Smooth muscle cell (in vitro differentiated cells): Measurements from ENCODE around the gene AOAH. TPM values are rescaled to one million over a fixed set of nuclear protein-coding genes. Genes with fewer than 3 reads are reported as not detected.

Experiments used
- DNase-seq: peaks from one replicate; lab custom pipeline; 2025; ENCODE audit not compliant: unreplicated experiment; lab: John Stamatoyannopoulos, UW
- H2AFZ ChIP-seq: fragments of 200-600 bp; sonication (generic); 2 replicates; pipeline ENCODE4 v1.6.0; 2016; ENCODE audit warnings: antibody characterized with exemption, low read depth, mild to moderate bottlenecking
- H3F3A ChIP-seq: fragments of 200-600 bp; sonication (generic); 2 replicates; pipeline ENCODE4 v1.6.0; 2017; ENCODE audit warnings: antibody characterized with exemption, low read depth
- H3K27ac ChIP-seq: fragments of 200-600 bp; sonication (generic); 2 replicates; pipeline ENCODE4 v1.5.1; 2016; ENCODE audit warnings: low read depth, mild to moderate bottlenecking
- H3K27me3 ChIP-seq: fragments of 200-600 bp; sonication (generic); 2 replicates; pipeline ENCODE4 v1.6.1; 2016; ENCODE audit warnings: low read depth, mild to moderate bottlenecking
- H3K36me3 ChIP-seq: fragments of 200-600 bp; sonication (generic); 2 replicates; pipeline ENCODE4 v1.5.1; 2016; ENCODE audit warnings: low read depth
- H3K4me1 ChIP-seq: fragments of 200-600 bp; sonication (generic); 2 replicates; pipeline ENCODE4 v1.5.1; 2016; ENCODE audit warnings: low read depth
- H3K4me2 ChIP-seq: fragments of 200-600 bp; sonication (generic); 2 replicates; pipeline ENCODE4 v1.6.0; 2016; ENCODE audit warnings: mild to moderate bottlenecking
- H3K4me3 ChIP-seq: fragments of 200-600 bp; sonication (generic); 2 replicates; pipeline ENCODE4 v1.5.1; 2016; ENCODE audit warnings: mild to moderate bottlenecking
- H3K79me2 ChIP-seq: fragments of 200-600 bp; sonication (generic); 2 replicates; pipeline ENCODE4 v1.6.0; 2016; ENCODE audit warnings: low read depth, mild to moderate bottlenecking
- H3K9ac ChIP-seq: fragments of 200-600 bp; sonication (generic); 2 replicates; pipeline ENCODE4 v1.6.0; 2016; ENCODE audit warnings: low read depth
- H3K9me3 ChIP-seq: fragments of 200-600 bp; sonication (generic); replicated peaks from 2 replicates; pipeline ENCODE4 v1.5.1; 2016; ENCODE audit warnings: low read depth
- H4K20me1 ChIP-seq: fragments of 200-600 bp; sonication (generic); 2 replicates; pipeline ENCODE4 v1.6.0; 2016; ENCODE audit warnings: low read depth
- CTCF ChIP-seq: fragments of 200-600 bp; sonication (generic); IDR thresholded peaks from 2 replicates; pipeline ENCODE4 v1.5.1; 2017; ENCODE audit warnings: borderline replicate concordance, mild to moderate bottlenecking, antibody characterized with exemption; ENCODE audit not compliant: insufficient read depth, poor library complexity, severe bottlenecking
- WGBS: methylation state at CpG from one replicate; pipeline ENCODE4 v1.1.7; 2016; ENCODE audit warnings: low lambda C conversion rate; 5-methylcytosine and 5-hydroxymethylcytosine counted together
- polyA plus RNA-seq: library from polyadenylated mRNA; unstranded; fragments of >200 nt; fragmentation: Nextera tagmentation; extraction: Ambion mirVana; gene quantifications from 2 replicates; pipeline ENCODE4 v1.2.1, GENCODE V29; 2016
- total RNA-seq: library from RNA; depleted of rRNA; stranded (reverse); fragments of >200 nt; gene quantifications from 2 replicates; pipeline ENCODE4 v1.2.3, GENCODE V29; 2014

Gene AOAH
- total and polyA plus RNA-seq, 2 experiments from 2014 or later: not detected

GRCh38 chr7:36760856-36761762 lies 36.8 kb upstream of the AOAH start:
- no peaks in the 10 kb centered on the region for H3K79me2 ChIP-seq
- H3K4me3 ChIP-seq: no peak overlapping the region
- WGBS: 89% methylated on average over 7 of the region's 7 CpGs
- peaks cover 2% of the 10 kb centered on the region for H3K4me1 ChIP-seq
- no peaks in the 10 kb centered on the region for H3F3A ChIP-seq
- no peak overlapping the region for H3K4me2 ChIP-seq
- H3K9me3 ChIP-seq: no peaks in the 10 kb centered on the region
- no peak overlapping the region for H3K27ac ChIP-seq
- no peak for DNase-seq
- TF ChIP-seq CTCF: no peak
- H3K36me3 ChIP-seq: no peaks in the 10 kb centered on the region
- H3K9ac ChIP-seq: no peak overlapping the region
- H4K20me1 ChIP-seq: no peaks in the 10 kb centered on the region
- H2AFZ ChIP-seq: no peak overlapping the region
- H3K27me3 ChIP-seq: no peaks in the 10 kb centered on the region

GRCh38 chr7:36758879-36759278 lies 34.6 kb upstream of the AOAH start:
- no peaks in the 10 kb centered on the region for H3F3A ChIP-seq
- TF ChIP-seq CTCF: no peak
- H2AFZ ChIP-seq: no peak overlapping the region
- no peaks in the 10 kb centered on the region for H3K9me3 ChIP-seq
- no peak overlapping the region for H3K4me2 ChIP-seq
- no peaks in the 10 kb centered on the region for H4K20me1 ChIP-seq
- no peaks in the 10 kb centered on the region for H3K27me3 ChIP-seq
- DNase-seq: no peak
- no peak overlapping the region for H3K4me3 ChIP-seq
- H3K9ac ChIP-seq: no peak overlapping the region
- no peaks in the 10 kb centered on the region for H3K79me2 ChIP-seq
- no peak overlapping the region for H3K27ac ChIP-seq
- H3K36me3 ChIP-seq: no peaks in the 10 kb centered on the region
- WGBS: 96% methylated on average over 1 of the region's 1 CpG
- H3K4me1 ChIP-seq: peaks cover 2% of the 10 kb centered on the region

GRCh38 chr7:36755484-36755883 lies 31.2 kb upstream of the AOAH start:
- 84% methylated on average over 8 of the region's 8 CpGs for WGBS

More at GRCh38 chr7:36755484-36755883, 31.2 kb upstream of the AOAH start:
- no peak overlapping the region for H2AFZ ChIP-seq
- no peaks in the 10 kb centered on the region for H3K36me3 ChIP-seq
- no peak overlapping the region for H3K4me3 ChIP-seq
- H3K27me3 ChIP-seq: no peaks in the 10 kb centered on the region
- no peak overlapping the region for H3K4me2 ChIP-seq
- no peaks in the 10 kb centered on the region for H4K20me1 ChIP-seq
- no peaks in the 10 kb centered on the region for H3K9me3 ChIP-seq
- no peak overlapping the region for H3K9ac ChIP-seq
- DNase-seq: no peak
- H3K4me1 ChIP-seq: no peaks in the 10 kb centered on the region
- H3K79me2 ChIP-seq: no peaks in the 10 kb centered on the region
- no peaks in the 10 kb centered on the region for H3F3A ChIP-seq
- H3K27ac ChIP-seq: no peak overlapping the region
- TF ChIP-seq CTCF: no peak
